GM18517 (cell line): Measurements from ENCODE around the gene ELOA.
A peak's percentile ranks its signal among the peaks of the same experiment; 100 is the strongest.
"Not testable (repeated sequence)": the region's sequence is repeated elsewhere in the genome, so short reads cannot be mapped to it uniquely, and the experiment has no call there.

Experiments used
- ATAC-seq: cut with Tn5 transposase; IDR thresholded peaks from one replicate; pipeline ENCODE4 v1.9.1; 2021; ENCODE audit warnings: mild to moderate bottlenecking, moderate library complexity; ENCODE audit not compliant: unreplicated experiment

Gene ELOA

DNA sequence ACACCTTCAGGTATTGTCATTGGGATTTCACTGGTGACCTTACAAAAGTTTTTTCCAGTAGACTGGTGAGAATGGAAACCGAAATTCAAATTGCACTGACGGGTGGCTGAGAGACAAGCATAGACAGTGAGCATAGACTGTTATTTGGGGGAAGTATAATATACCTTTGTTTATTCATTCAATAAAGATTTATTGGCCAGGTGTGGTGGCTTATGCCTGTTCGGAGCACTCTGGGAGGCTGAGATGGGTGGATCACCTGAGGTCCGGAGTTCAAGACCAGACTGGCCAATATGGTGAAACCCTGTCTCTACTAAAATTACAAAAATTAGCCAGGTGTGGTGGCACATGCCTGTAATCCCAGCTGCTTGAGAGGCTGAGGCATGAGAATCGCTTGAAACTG, 10.0 kb upstream of the ELOA start:
- not testable (repeated sequence) for ATAC-seq

DNA sequence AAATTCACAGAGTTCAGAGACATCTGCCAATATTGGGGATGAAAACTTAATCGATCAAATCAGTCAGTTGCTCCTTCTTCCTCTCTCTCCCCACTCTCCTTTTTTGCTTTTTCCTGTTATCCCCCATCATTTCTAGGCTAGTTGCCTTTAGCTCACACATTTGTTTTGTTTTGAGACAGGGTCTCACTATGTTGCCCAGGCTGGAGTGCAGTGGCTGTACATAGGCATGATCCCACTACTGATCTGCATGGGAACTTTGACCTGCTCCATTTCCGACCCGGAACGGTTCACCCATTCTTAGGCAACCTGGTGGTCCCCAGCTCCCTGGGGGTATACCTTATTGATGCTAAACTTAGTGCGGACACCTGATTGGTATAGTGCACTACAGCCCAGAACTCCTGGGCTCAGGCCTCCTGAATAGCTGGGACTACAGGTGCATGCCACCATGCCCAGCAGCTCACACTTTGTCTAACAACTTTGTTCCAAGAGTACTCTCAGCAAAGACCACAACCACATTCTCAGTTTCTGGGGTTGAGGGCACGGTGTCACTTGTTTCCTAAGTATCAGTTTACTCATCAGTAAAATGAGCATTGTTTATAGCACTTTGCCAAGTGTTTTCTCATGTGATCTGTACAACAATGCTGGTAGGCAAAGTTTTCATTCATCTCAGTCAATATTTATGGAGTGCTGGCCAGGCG, 6.7 kb upstream of the ELOA start:
- ATAC-seq: no peak

DNA sequence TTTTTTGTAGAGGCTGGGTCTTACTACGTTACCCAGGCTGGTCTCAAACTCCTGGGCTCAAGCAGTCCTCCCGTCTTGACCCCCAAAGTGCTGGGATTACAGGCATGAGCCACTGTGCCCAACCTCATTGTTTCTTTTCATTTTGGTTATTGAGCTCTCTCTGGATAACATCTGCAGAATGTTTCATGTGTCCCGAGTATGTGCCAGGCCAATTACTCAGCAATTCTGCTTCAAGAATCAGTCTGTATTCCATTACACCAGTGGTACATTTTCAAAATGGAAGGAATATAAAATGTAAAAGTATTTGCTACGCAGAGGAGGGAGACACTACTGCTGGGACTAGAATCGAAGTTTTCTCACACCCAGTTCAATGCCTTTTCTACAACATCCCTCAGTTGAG, 1.7 kb upstream of the ELOA start:
- no peak for ATAC-seq

GRCh38 chr1:23742670-23743286, 493 bp upstream of the ELOA start:
- no peak for ATAC-seq

DNA sequence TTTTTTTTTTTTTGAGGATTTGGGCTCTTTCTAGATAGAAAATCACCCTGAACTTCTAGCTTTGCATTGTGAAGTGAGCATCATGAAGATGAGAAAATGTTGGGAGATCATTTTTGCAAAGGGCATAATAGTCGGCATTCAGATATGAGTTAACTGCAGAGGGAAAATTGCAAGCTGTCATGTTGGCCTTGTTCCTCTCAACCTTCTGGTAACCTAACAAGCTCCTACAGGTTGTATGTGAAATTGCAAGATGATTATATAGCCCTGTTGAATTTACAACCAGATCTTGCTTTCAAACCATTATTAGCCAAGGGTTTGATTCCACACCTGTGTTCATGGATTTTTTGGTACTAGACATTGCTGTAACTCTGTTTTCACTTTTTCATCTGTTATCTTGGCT, 2.2 kb downstream of the ELOA start:
- ATAC-seq: no peak

- no peak for ATAC-seq
These were observed 4.7 kb downstream of the ELOA start for GRCh38 chr1:23748016-23748415.

DNA sequence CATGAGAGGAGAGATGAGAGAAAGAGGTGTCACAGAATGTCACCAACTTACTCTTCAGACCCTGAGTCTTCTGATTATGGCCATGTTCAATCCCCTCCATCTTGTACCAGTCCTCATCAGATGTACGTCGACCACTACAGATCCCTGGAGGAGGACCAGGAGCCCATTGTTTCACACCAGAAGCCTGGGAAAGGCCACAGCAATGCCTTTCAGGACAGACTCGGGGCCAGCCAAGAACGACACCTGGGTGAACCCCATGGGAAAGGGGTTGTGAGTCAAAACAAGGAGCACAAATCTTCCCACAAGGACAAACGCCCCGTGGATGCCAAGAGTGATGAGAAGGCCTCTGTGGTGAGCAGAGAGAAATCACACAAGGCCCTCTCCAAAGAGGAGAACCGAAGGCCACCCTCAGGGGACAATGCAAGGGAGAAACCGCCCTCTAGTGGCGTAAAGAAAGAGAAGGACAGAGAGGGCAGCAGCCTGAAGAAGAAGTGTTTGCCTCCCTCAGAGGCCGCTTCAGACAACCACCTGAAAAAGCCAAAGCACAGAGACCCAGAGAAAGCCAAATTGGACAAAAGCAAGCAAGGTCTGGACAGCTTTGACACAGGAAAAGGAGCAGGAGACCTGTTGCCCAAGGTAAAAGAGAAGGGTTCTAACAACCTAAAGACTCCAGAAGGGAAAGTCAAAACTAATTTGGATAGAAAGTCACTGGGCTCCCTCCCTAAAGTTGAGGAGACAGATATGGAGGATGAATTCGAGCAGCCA, 8.0 kb downstream of the ELOA start:
- no peak for ATAC-seq

DNA sequence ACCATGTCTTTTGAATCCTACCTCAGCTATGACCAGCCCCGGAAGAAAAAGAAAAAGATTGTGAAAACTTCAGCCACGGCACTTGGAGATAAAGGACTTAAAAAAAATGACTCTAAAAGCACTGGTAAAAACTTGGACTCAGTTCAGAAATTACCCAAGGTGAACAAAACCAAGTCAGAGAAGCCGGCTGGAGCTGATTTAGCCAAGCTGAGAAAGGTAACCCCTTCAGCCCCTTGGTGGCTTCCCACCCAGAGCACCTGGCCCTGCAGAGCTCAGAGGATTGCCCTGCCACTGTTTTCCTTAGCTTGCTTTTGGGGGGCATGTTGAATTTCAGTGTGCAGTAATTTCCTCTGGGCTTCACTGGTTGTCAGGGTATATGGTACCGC, 8.5 kb downstream of the ELOA start:
- no peak for ATAC-seq

- no peak for ATAC-seq
These were observed 9.6 kb downstream of the ELOA start for GRCh38 chr1:23752909-23753308.

DNA sequence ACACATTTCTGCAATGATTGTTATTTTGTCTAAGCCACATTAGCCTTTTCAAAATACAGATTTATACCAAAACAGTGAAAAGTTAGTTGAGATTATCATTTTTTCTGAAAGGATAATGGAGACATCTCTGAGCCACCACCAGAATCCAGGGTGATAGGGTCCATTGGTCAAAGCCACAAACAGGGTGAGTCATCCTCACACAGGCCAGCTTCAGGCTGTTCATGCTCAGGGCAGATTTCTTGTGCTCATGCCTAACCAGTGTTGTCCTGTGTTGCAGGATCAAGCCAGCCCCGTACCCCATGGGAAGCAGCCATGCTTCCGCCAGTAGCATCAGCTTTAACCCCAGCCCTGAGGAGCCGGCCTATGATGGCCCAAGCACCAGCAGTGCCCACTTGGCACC, 13.4 kb downstream of the ELOA start:
- no peak for ATAC-seq

GRCh38 chr1:23757812-23758211, 14.5 kb downstream of the ELOA start:
- ATAC-seq: no peak

- no peak for ATAC-seq
These were observed 16.0 kb downstream of the ELOA start for GRCh38 chr1:23759277-23759676.

DNA sequence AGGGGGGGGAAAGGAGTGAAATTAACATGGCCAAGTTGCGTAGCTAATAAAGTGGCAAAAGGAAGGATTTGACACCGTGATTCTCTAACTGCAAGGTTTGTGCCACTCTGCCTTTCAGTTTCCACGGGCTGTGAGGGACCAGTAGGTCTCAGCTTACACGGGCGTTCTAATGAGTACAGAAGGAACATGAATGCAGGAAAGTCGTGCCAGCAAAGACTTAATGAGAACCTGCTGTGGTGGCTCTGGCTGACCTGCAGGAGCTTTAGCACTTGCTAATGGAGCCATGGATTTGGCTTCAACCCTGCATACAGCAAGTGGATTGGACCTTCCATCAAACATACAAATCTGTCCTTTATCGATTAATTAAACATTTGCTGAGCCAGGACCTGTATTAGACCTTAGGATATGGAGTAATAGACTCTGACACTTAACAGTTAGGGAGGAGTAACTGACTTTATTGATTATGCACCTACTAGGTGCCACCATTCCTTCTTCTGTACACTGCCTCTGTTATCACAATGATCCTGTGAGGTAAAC, 19.8 kb downstream of the ELOA start:
- ATAC-seq: no peak

DNA sequence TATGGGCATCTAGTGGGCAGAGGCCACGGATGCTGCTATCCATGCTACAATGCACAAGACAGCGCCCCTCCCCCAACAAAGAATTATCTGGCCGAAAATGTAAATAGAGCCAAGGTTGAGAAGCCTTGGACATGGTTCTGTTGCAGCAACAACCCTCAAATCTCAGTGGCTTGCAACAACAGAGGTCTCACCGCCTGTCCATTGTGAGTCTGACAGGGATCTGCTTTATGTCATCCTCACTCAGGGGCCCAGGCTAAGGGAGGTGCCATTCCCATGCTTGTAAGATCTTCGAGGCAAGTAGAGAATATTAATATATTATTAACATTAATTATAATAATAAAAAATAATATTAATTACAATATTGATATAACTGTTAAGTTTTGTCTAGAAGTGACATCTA, 25.5 kb downstream of the ELOA start:
- no peak for ATAC-seq

GRCh38 chr1:23772049-23772853, 29.0 kb downstream of the ELOA start:
- peak; percentile 60 for ATAC-seq

GRCh38 chr1:23772854-23773242, 29.6 kb downstream of the ELOA start:
- ATAC-seq: no peak

- no peak for ATAC-seq
These were observed 31.1 kb downstream of the ELOA start for GRCh38 chr1:23774174-23774880.

GRCh38 chr1:23776217-23776616, 32.9 kb downstream of the ELOA start:
- no peak for ATAC-seq

DNA sequence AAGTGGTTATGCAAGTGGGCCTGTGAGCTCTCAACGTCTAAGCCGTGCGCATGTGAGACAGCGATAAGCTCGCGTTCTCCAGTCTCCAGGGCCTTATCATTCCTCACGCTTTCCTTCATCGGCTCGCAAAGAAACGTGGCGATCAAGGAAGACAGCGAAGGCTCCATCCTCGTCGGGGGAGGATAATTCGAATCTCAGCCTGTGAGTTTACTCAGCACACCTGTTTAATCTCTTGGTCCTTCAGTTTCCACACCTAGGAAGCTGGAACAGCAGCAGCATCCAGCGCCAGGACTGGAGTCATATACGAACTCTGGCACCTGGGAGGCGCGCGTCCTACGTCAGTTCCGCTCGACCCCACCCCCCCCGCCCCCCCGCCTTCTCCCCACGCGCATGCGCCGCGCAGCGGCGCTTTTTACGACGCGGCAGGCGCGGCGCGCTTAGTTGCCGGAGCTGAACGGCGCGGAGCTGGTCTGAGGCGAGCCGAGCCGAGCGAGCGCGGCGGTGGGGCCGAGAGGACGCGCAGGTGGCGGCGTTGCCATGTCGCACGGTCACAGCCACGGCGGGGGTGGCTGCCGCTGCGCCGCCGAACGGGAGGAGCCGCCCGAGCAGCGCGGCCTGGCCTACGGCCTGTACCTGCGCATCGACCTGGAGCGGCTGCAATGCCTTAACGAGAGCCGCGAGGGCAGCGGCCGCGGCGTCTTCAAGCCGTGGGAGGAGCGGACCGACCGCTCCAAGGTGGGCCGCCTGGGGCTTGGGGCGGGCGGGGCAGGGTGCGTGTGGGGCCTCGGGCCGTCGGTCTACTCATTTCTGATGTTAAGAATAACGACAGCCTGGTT, 34.9 kb downstream of the ELOA start, which contains the start of gene PITHD1:
Gene PITHD1 (plus strand): TSS at position 440 of the 836 bp plus-strand sequence. CDS start 98 bp downstream, at position 538.
- ATAC-seq: peak; percentile 58
